ENCODE data around the gene WDFY3. TPM values are rescaled to one million over a fixed set of nuclear protein-coding genes. Genes with fewer than 3 reads are reported as not detected.

The WDFY3 gene
- total RNA-seq, 2 donors from 2014 or later = 0.21 to 0.59 TPM

GRCh38 chr4:84912741-84913140, 53.7 kb downstream of the WDFY3 start:
- no peaks in the 10 kb centered on the region for H3K27me3 Mint-ChIP-seq
- no peaks in the 10 kb centered on the region for H3K36me3 Mint-ChIP-seq
- H3K27ac Mint-ChIP-seq = no peak overlapping the region
- H3K9me3 Mint-ChIP-seq = peaks cover 4% of the 10 kb centered on the region
- no peak overlapping the region for H3K4me3 Mint-ChIP-seq
- ATAC-seq (no peak), DNase-seq (ENCODE audit: low spot score) (no peak)
- H3K4me1 Mint-ChIP-seq (ENCODE audit: low read depth in 2 of 2) = no peaks in the 10 kb centered on the region

GRCh38 chr4:84908876-84909275, 57.6 kb downstream of the WDFY3 start:
- Mint-ChIP-seq H3K4me3 (no peak overlapping the region), H3K4me1 (ENCODE audit: low read depth in 2 of 2) (no peaks in the 10 kb centered on the region), H3K9me3 (peaks cover 14% of the 10 kb centered on the region), H3K36me3 (peaks cover 8% of the 10 kb centered on the region), H3K27me3 (no peaks in the 10 kb centered on the region), H3K27ac (no peak overlapping the region)
- no peak for DNase-seq (ENCODE audit: low spot score)
- no peak for ATAC-seq

GRCh38 chr4:84907145-84907544, 59.3 kb downstream of the WDFY3 start:
- Mint-ChIP-seq H3K27me3 (no peaks in the 10 kb centered on the region), H3K4me3 (no peak overlapping the region), H3K36me3 (peaks cover 8% of the 10 kb centered on the region), H3K27ac (no peak overlapping the region), H3K4me1 (ENCODE audit: low read depth in 2 of 2) (no peaks in the 10 kb centered on the region), H3K9me3 (peaks cover 14% of the 10 kb centered on the region)
- DNase-seq (ENCODE audit: low spot score) (no peak), ATAC-seq (no peak)

- no peaks in the 10 kb centered on the region for H3K4me1 Mint-ChIP-seq (ENCODE audit: low read depth in 2 of 2)
- ATAC-seq = no peak
- H3K27ac Mint-ChIP-seq = no peak overlapping the region
- DNase-seq (ENCODE audit: low spot score) = no peak
- peaks cover 8% of the 10 kb centered on the region for H3K36me3 Mint-ChIP-seq
- H3K9me3 Mint-ChIP-seq = peaks cover 14% of the 10 kb centered on the region
- H3K4me3 Mint-ChIP-seq = no peak overlapping the region
- H3K27me3 Mint-ChIP-seq = no peaks in the 10 kb centered on the region
These were observed 60.8 kb downstream of the WDFY3 start for GRCh38 chr4:84905646-84906045.

- Mint-ChIP-seq H3K27me3 (no peaks in the 10 kb centered on the region), H3K4me1 (ENCODE audit: low read depth in 2 of 2) (no peaks in the 10 kb centered on the region), H3K36me3 (peaks cover 8% of the 10 kb centered on the region), H3K9me3 (peaks cover 7% of the 10 kb centered on the region), H3K4me3 (no peak overlapping the region), H3K27ac (no peak overlapping the region)
- no peak for ATAC-seq
- DNase-seq (ENCODE audit: low spot score) = no peak
These were observed 64.7 kb downstream of the WDFY3 start for GRCh38 chr4:84901740-84902281.

- Mint-ChIP-seq H3K36me3 (peaks cover 8% of the 10 kb centered on the region), H3K9me3 (peaks cover 7% of the 10 kb centered on the region), H3K27ac (no peak overlapping the region), H3K4me3 (no peak overlapping the region), H3K4me1 (ENCODE audit: low read depth in 2 of 2) (no peaks in the 10 kb centered on the region), H3K27me3 (no peaks in the 10 kb centered on the region)
- ATAC-seq (no peak), DNase-seq (ENCODE audit: low spot score) (no peak)
These were observed 65.3 kb downstream of the WDFY3 start for GRCh38 chr4:84901173-84901572.

GRCh38 chr4:84899616-84900015, 66.9 kb downstream of the WDFY3 start:
- Mint-ChIP-seq H3K4me3 (no peak overlapping the region), H3K27me3 (no peaks in the 10 kb centered on the region), H3K4me1 (ENCODE audit: low read depth in 2 of 2) (no peaks in the 10 kb centered on the region), H3K9me3 (peaks cover 3% of the 10 kb centered on the region), H3K36me3 (no peaks in the 10 kb centered on the region), H3K27ac (no peak overlapping the region)
- DNase-seq (ENCODE audit: low spot score) (no peak), ATAC-seq (no peak)

- peaks cover 3% of the 10 kb centered on the region for H3K9me3 Mint-ChIP-seq
- H3K27ac Mint-ChIP-seq = no peak overlapping the region
- ATAC-seq (no peak), DNase-seq (ENCODE audit: low spot score) (no peak)
- H3K36me3 Mint-ChIP-seq = no peaks in the 10 kb centered on the region
- no peaks in the 10 kb centered on the region for H3K4me1 Mint-ChIP-seq (ENCODE audit: low read depth in 2 of 2)
- H3K27me3 Mint-ChIP-seq = no peaks in the 10 kb centered on the region
- no peak overlapping the region for H3K4me3 Mint-ChIP-seq
These were observed 69.0 kb downstream of the WDFY3 start for GRCh38 chr4:84897516-84897915.

- no peak for ATAC-seq
- Mint-ChIP-seq H3K4me3 (no peak overlapping the region), H3K27ac (no peak overlapping the region), H3K36me3 (no peaks in the 10 kb centered on the region), H3K27me3 (no peaks in the 10 kb centered on the region), H3K4me1 (ENCODE audit: low read depth in 2 of 2) (no peaks in the 10 kb centered on the region), H3K9me3 (peaks cover 3% of the 10 kb centered on the region)
- no peak for DNase-seq (ENCODE audit: low spot score)
These were observed 71.2 kb downstream of the WDFY3 start for GRCh38 chr4:84895283-84895682.

GRCh38 chr4:84894621-84895020, 71.9 kb downstream of the WDFY3 start:
- Mint-ChIP-seq H3K36me3 (no peaks in the 10 kb centered on the region), H3K27me3 (no peaks in the 10 kb centered on the region), H3K4me3 (no peak overlapping the region), H3K27ac (no peak overlapping the region), H3K4me1 (ENCODE audit: low read depth in 2 of 2) (no peaks in the 10 kb centered on the region), H3K9me3 (peaks cover 3% of the 10 kb centered on the region)
- no peak for DNase-seq (ENCODE audit: low spot score)
- ATAC-seq = no peak

GRCh38 chr4:84892950-84893349, 73.5 kb downstream of the WDFY3 start:
- Mint-ChIP-seq H3K9me3 (peaks cover 3% of the 10 kb centered on the region), H3K4me3 (no peak overlapping the region), H3K27me3 (no peaks in the 10 kb centered on the region), H3K4me1 (ENCODE audit: low read depth in 2 of 2) (no peaks in the 10 kb centered on the region), H3K36me3 (no peaks in the 10 kb centered on the region), H3K27ac (no peak overlapping the region)
- DNase-seq (ENCODE audit: low spot score) = no peak
- ATAC-seq = no peak

GRCh38 chr4:84887824-84888223, 78.7 kb downstream of the WDFY3 start:
- no peak overlapping the region for H3K4me3 Mint-ChIP-seq
- no peaks in the 10 kb centered on the region for H3K27me3 Mint-ChIP-seq
- no peak overlapping the region for H3K27ac Mint-ChIP-seq
- DNase-seq (ENCODE audit: low spot score) (no peak), ATAC-seq (no peak)
- no peaks in the 10 kb centered on the region for H3K9me3 Mint-ChIP-seq
- no peaks in the 10 kb centered on the region for H3K36me3 Mint-ChIP-seq
- no peaks in the 10 kb centered on the region for H3K4me1 Mint-ChIP-seq (ENCODE audit: low read depth in 2 of 2)

- ATAC-seq = no peak
These were observed 86.8 kb downstream of the WDFY3 start for GRCh38 chr4:84879651-84880200.

GRCh38 chr4:84878546-84878945, 87.9 kb downstream of the WDFY3 start:
- ATAC-seq = no peak
- no peak overlapping the region for H3K27ac Mint-ChIP-seq
- no peaks in the 10 kb centered on the region for H3K4me1 Mint-ChIP-seq (ENCODE audit: low read depth in 2 of 2)
- no peaks in the 10 kb centered on the region for H3K36me3 Mint-ChIP-seq
- DNase-seq (ENCODE audit: low spot score) = no peak
- no peaks in the 10 kb centered on the region for H3K27me3 Mint-ChIP-seq
- H3K4me3 Mint-ChIP-seq = no peak overlapping the region
- H3K9me3 Mint-ChIP-seq = peaks cover 11% of the 10 kb centered on the region

More at GRCh38 chr4:84879651-84880200, 86.8 kb downstream of the WDFY3 start:
- peaks cover 7% of the 10 kb centered on the region for H3K9me3 Mint-ChIP-seq
- DNase-seq (ENCODE audit: low spot score) = no peak
- H3K36me3 Mint-ChIP-seq = no peaks in the 10 kb centered on the region
- H3K27me3 Mint-ChIP-seq = no peaks in the 10 kb centered on the region
- H3K27ac Mint-ChIP-seq = no peak overlapping the region
- no peak overlapping the region for H3K4me3 Mint-ChIP-seq
- H3K4me1 Mint-ChIP-seq (ENCODE audit: low read depth in 2 of 2) = no peaks in the 10 kb centered on the region

- DNase-seq (ENCODE audit: low spot score) (no peak), ATAC-seq (no peak)
- Mint-ChIP-seq H3K4me3 (no peak overlapping the region), H3K4me1 (ENCODE audit: low read depth in 2 of 2) (no peaks in the 10 kb centered on the region), H3K27ac (no peak overlapping the region), H3K36me3 (no peaks in the 10 kb centered on the region), H3K9me3 (peaks cover 11% of the 10 kb centered on the region), H3K27me3 (no peaks in the 10 kb centered on the region)
These were observed 88.4 kb downstream of the WDFY3 start for GRCh38 chr4:84878090-84878489.
